IMR-90 (cell line): ENCODE results near the gene NACC2. TPM values are rescaled to one million over a fixed set of nuclear protein-coding genes. Genes with fewer than 3 reads are reported as not detected.
A peak's percentile ranks its signal among the peaks of the same experiment; 100 is the strongest.

ENCODE experiments used
- ATAC-seq: fragments of 200-7000 bp; cut with Tn5 transposase; 2 replicates; pipeline ENCODE4 v1.9.1; 2020; ENCODE audit warnings: low read depth, mild to moderate bottlenecking, moderate library complexity
- BruUV-seq: library from RNA; stranded (reverse); fragments of 400-500 nt; replicated peaks from 2 replicates; lab custom pipeline; 2021; lab: Mats Ljungman, UMichigan
- CTCF ChIA-PET: fragments of 300-600 bp; formaldehyde crosslinking; extraction: SDS; loops from one replicate; lab custom pipeline; 2021; ENCODE audit warnings: antibody characterized with exemption; lab: Yijun Ruan, JAX
- POLR2A ChIA-PET: fragments of 300-600 bp; sonication (Branson Sonifier 250); formaldehyde crosslinking; loops from one replicate; lab custom pipeline; 2022; ENCODE audit warnings: antibody characterized with exemption; ENCODE audit not compliant: unreplicated experiment; lab: Charles Lee
- DNase-seq: peaks from one replicate; pipeline ENCODE4 v3.0.0; 2013
- H2AFZ ChIP-seq: replicated peaks from 2 replicates; pipeline ENCODE3; 2013; ENCODE audit warnings: low read length, mild to moderate bottlenecking; ENCODE audit not compliant: poor library complexity
- H2AK5ac ChIP-seq: 2 replicates; pipeline ENCODE4 v1.6.1; 2013; ENCODE audit warnings: low read depth, low read length, inconsistent platforms
- H2AK9ac ChIP-seq: replicated peaks from 2 replicates; pipeline ENCODE3; 2013; ENCODE audit warnings: mild to moderate bottlenecking, low read depth, low read length, moderate library complexity; ENCODE audit not compliant: poor library complexity
- H2BK120ac ChIP-seq: 2 replicates; pipeline ENCODE4 v1.6.1; 2013; ENCODE audit warnings: low read depth, low read length, inconsistent platforms
- H2BK15ac ChIP-seq: 3 replicates; pipeline ENCODE4 v1.6.1; 2013; ENCODE audit warnings: low read depth, low read length, inconsistent platforms
- H2BK20ac ChIP-seq: 2 replicates; pipeline ENCODE4 v1.6.1; 2013; ENCODE audit warnings: low read depth, mild to moderate bottlenecking, inconsistent platforms, low read length, moderate library complexity
- H2BK5ac ChIP-seq: 2 replicates; pipeline ENCODE4 v1.6.1; 2013; ENCODE audit warnings: mild to moderate bottlenecking, low read depth, low read length, inconsistent platforms; ENCODE audit not compliant: poor library complexity, severe bottlenecking
- H3K14ac ChIP-seq: replicated peaks from 2 replicates; pipeline ENCODE4 v1.6.1; 2013; ENCODE audit warnings: low read depth, low read length, inconsistent platforms
- H3K18ac ChIP-seq: 2 replicates; pipeline ENCODE4 v1.6.1; 2013; ENCODE audit warnings: low read depth, low read length, control low read depth
- H3K23ac ChIP-seq: 2 replicates; pipeline ENCODE4 v1.6.1; 2013; ENCODE audit warnings: low read depth, low read length, inconsistent platforms
- H3K27ac ChIP-seq: 2 replicates; pipeline ENCODE4 v1.5.1; 2013; ENCODE audit warnings: mild to moderate bottlenecking, control low read depth, low read length; ENCODE audit not compliant: insufficient read depth
- H3K27me3 ChIP-seq: 2 replicates; pipeline ENCODE4 v1.6.1; 2013; ENCODE audit warnings: low read length; ENCODE audit not compliant: control insufficient read depth, insufficient read depth
- H3K36me3 ChIP-seq: 2 replicates; pipeline ENCODE4 v1.6.1; 2013; ENCODE audit warnings: low read length, mixed read lengths; ENCODE audit not compliant: control insufficient read depth, insufficient read depth
- H3K4ac ChIP-seq: 2 replicates; pipeline ENCODE4 v1.6.1; 2013; ENCODE audit warnings: low read depth, low read length, inconsistent platforms
- H3K4me1 ChIP-seq: 2 replicates; pipeline ENCODE4 v1.6.1; 2013; ENCODE audit warnings: low read length, mixed read lengths; ENCODE audit not compliant: control insufficient read depth, insufficient read depth
- H3K4me2 ChIP-seq: 2 replicates; pipeline ENCODE4 v1.6.1; 2013; ENCODE audit warnings: low read depth, mild to moderate bottlenecking, control low read depth, low read length, moderate library complexity
- H3K4me3 ChIP-seq: 2 replicates; pipeline ENCODE4 v1.5.1; 2013; ENCODE audit warnings: low read depth, mild to moderate bottlenecking, control low read depth, low read length, moderate library complexity; ENCODE audit not compliant: insufficient read depth
- H3K56ac ChIP-seq: 2 replicates; pipeline ENCODE4 v1.6.1; 2013; ENCODE audit warnings: low read length, inconsistent platforms; ENCODE audit not compliant: insufficient read depth; ENCODE audit errors: extremely low read depth
- H3K79me1 ChIP-seq, 2 experiments: 2 replicates each; pipeline ENCODE4 v1.6.1; 2013; ENCODE audit warnings: low read length in 2 of 2, inconsistent platforms in 1 of 2, low read depth in 1 of 2
- H3K9ac ChIP-seq: 2 replicates; pipeline ENCODE4 v1.6.1; 2013; ENCODE audit warnings: low read depth, low read length, control low read depth
- H3K9me1 ChIP-seq: 2 replicates; pipeline ENCODE4 v1.6.1; 2013; ENCODE audit warnings: low read length, inconsistent platforms; ENCODE audit not compliant: insufficient read depth
- H3K9me3 ChIP-seq: 2 replicates; pipeline ENCODE4 v1.6.1; 2013; ENCODE audit warnings: low read length; ENCODE audit not compliant: control insufficient read depth, insufficient read depth
- H4K20me1 ChIP-seq: 2 replicates; pipeline ENCODE4 v1.6.1; 2013; ENCODE audit warnings: low read length, inconsistent platforms; ENCODE audit not compliant: insufficient read depth
- H4K5ac ChIP-seq: 2 replicates; pipeline ENCODE4 v1.6.1; 2013; ENCODE audit warnings: mild to moderate bottlenecking, low read depth, low read length, control low read depth
- H4K8ac ChIP-seq, 2 experiments: 2 replicates each; pipeline ENCODE4 v1.6.1; 2013; ENCODE audit warnings: low read depth in 2 of 2, low read length in 2 of 2, control low read depth in 1 of 2, inconsistent platforms in 1 of 2
- H4K91ac ChIP-seq: 2 replicates; pipeline ENCODE4 v1.6.1; 2013; ENCODE audit warnings: low read depth, low read length, inconsistent platforms; ENCODE audit not compliant: insufficient read depth
- BHLHE40 ChIP-seq: fragments of 150-350 bp; IDR thresholded peaks from 2 replicates; pipeline ENCODE4 v1.6.1; 2016; ENCODE audit warnings: mild to moderate bottlenecking, low read depth, low read length
- CHD1 ChIP-seq: IDR thresholded peaks from 2 replicates; pipeline ENCODE4 v1.6.1; 2012; ENCODE audit warnings: low read depth, low read length, improper control_type of control experiment
- ELK1 ChIP-seq: fragments of 150-350 bp; IDR thresholded peaks from 2 replicates; pipeline ENCODE4 v1.6.1; 2016; ENCODE audit warnings: low read depth, mild to moderate bottlenecking, low read length, moderate library complexity, borderline replicate concordance
- FOS ChIP-seq: fragments of 150-350 bp; IDR thresholded peaks from 2 replicates; pipeline ENCODE4 v1.6.1; 2016; ENCODE audit warnings: low read depth, low read length
- MAFK ChIP-seq: IDR thresholded peaks from 2 replicates; pipeline ENCODE4 v1.6.1; 2012; ENCODE audit warnings: low read depth, low read length, improper control_type of control experiment
- MXI1 ChIP-seq: IDR thresholded peaks from 2 replicates; pipeline ENCODE4 v1.6.1; 2012; ENCODE audit warnings: low read depth, mild to moderate bottlenecking, low read length, moderate library complexity, borderline replicate concordance
- NFE2L2 ChIP-seq: fragments of 150-350 bp; IDR thresholded peaks from 2 replicates; pipeline ENCODE4 v1.6.1; 2016; ENCODE audit warnings: low read depth, mild to moderate bottlenecking, low read length
- RAD21 ChIP-seq: IDR thresholded peaks from 2 replicates; pipeline ENCODE4 v1.6.1; 2012; ENCODE audit warnings: low read length, improper control_type of control experiment
- RCOR1 ChIP-seq: IDR thresholded peaks from 2 replicates; pipeline ENCODE4 v1.6.1; 2012; ENCODE audit warnings: mild to moderate bottlenecking, low read length, improper control_type of control experiment; ENCODE audit not compliant: insufficient replicate concordance
- WGBS, 2 experiments: methylation state at CpG; one replicate each; pipeline versions ENCODE4 v1.1.5 to v1.1.7; 2013; ENCODE audit warnings: missing lambda C conversion rate in 2 of 2; ENCODE audit not compliant: insufficient read length in 1 of 2; ENCODE audit errors: extremely low coverage in 2 of 2; 5-methylcytosine and 5-hydroxymethylcytosine counted together
- dilution Hi-C: fragments of 300-500 bp; cut with HindIII; formaldehyde crosslinking; loops from one replicate; pipeline ENCODE4 v1.14.3; 2018; ENCODE audit warnings: low sequenced_read_pairs; ENCODE audit not compliant: unreplicated experiment
- in situ Hi-C: fragments of 300-500 bp; cut with MboI; formaldehyde crosslinking; loops from 3 replicates; pipeline ENCODE4 v1.14.3; 2019; ENCODE audit warnings: low sequenced_read_pairs, inconsistent platforms, mixed read lengths
- intact Hi-C: fragments of 100-400 bp; cut with micrococcal nuclease; formaldehyde crosslinking; loops from 2 replicates; pipeline ENCODE4 v1.10.0; 2022
- polyA plus RNA-seq, 3 experiments: library from polyadenylated mRNA; depleted of rRNA; stranded (reverse); fragments of >200 nt; gene quantifications; 2 replicates each; pipeline ENCODE4 v1.2.3, GENCODE V29; 2012; ENCODE audit warnings: low replicate concordance in 1 of 3
- total RNA-seq: library from RNA; depleted of rRNA; stranded (reverse); fragments of >200 nt; gene quantifications from 2 replicates; pipeline ENCODE4 v1.2.3, GENCODE V29; 2012
- TF ChIP-seq, protein P1 (sequence below): conservative IDR thresholded peaks from 2 replicates; pipeline ENCODE4 v1.5.1; 2012; ENCODE audit warnings: mild to moderate bottlenecking, low read depth, low read length, improper control_type of control experiment

The NACC2 gene
- total and polyA plus RNA-seq, 2 of the 4 experiments (the other 2 are of a cell fraction) = 7.9 to 19.0 TPM

DNA sequence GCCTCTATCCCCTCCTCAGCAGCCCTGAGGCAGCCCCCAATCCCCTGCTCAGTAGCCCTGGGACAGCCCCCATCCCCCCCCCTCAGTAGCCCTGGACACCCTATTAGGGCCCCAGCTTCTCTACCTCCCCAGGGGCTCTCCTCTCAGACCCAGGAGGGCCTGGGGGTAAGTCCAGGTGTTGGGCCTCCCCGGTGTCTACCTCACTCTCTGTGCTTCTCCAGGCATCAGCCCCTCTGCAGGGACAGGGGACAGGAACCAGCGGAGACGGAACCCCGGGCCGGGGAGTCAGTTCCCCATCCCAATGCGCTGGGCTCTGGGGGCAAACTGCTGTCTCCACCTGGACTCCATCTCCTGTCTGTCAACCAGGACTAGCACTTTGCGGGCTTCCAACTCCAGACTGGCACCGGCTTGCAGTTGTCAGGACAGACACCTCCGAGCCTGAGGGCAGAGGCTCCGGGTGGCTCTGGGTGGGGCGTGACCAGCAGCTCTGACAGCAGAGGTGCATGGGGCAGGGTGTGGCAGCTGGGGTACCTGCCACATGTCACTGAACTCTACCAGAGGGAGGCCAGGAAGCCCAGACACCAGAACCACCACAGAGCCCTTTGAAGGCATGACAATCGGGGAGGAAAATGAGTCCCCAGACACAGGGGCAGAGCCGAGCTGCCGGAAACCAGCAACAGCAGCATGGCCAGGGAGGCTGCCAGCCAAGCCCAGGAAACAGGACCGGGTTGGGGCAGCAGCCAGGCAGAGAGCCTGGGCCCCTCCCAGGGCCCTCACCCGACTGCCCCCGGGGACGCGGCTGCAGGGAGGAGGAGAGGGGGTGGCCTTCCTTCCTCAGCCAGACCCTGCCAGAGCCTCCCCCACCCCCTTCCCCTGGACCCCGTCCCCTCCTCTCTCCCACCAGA is 116.2 kb downstream of the NACC2 start:
- H3K9me3 ChIP-seq = no peaks in the 10 kb centered on the region
- in situ Hi-C loops (no loop called here), intact Hi-C loops (no loop called here), dilution Hi-C loops (no loop called here)
- no peak overlapping the region for H4K5ac ChIP-seq
- H4K91ac ChIP-seq = no peak overlapping the region
- no peak overlapping the region for H3K4me3 ChIP-seq
- H3K79me1 ChIP-seq = no peaks in the 10 kb centered on the region
- H2BK15ac ChIP-seq = no peak overlapping the region
- H3K27me3 ChIP-seq = peaks cover 18% of the 10 kb centered on the region
- POLR2A ChIA-PET = interaction anchor here (0.5 kb wide), 1 partner anchor 178 kb away, joined by 3 read pairs; no protein-coding TSS in a partner anchor
- H2BK20ac ChIP-seq = no peak overlapping the region
- H2BK120ac ChIP-seq = no peak overlapping the region
- no peak overlapping the region for H3K4me2 ChIP-seq
- H3K9me1 ChIP-seq = no peaks in the 10 kb centered on the region
- 51% methylated on average over 4 of the region's 20 CpGs; no CpG with 5 or more reads in 1 of the 2 experiments for WGBS, 2 experiments
- H3K23ac ChIP-seq = no peak overlapping the region
- no peak for TF ChIP-seq RCOR1
- TF ChIP-seq RAD21 = no peak
- no peak for TF ChIP-seq ELK1
- TF ChIP-seq FOS = no peak
- no peak for TF ChIP-seq MXI1
- TF ChIP-seq MAFK = no peak
- TF ChIP-seq CHD1 = no peak
- no peak for TF ChIP-seq NFE2L2
- no peak for TF ChIP-seq BHLHE40
- TF ChIP-seq, protein P1, sequence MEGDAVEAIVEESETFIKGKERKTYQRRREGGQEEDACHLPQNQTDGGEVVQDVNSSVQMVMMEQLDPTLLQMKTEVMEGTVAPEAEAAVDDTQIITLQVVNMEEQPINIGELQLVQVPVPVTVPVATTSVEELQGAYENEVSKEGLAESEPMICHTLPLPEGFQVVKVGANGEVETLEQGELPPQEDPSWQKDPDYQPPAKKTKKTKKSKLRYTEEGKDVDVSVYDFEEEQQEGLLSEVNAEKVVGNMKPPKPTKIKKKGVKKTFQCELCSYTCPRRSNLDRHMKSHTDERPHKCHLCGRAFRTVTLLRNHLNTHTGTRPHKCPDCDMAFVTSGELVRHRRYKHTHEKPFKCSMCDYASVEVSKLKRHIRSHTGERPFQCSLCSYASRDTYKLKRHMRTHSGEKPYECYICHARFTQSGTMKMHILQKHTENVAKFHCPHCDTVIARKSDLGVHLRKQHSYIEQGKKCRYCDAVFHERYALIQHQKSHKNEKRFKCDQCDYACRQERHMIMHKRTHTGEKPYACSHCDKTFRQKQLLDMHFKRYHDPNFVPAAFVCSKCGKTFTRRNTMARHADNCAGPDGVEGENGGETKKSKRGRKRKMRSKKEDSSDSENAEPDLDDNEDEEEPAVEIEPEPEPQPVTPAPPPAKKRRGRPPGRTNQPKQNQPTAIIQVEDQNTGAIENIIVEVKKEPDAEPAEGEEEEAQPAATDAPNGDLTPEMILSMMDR = no peak
- DNase-seq (no peak), ATAC-seq (no peak; the same call in 1 of the 2 replicates)
- H3K36me3 ChIP-seq = no peaks in the 10 kb centered on the region
- CTCF ChIA-PET = no interaction called here
- H3K4me1 ChIP-seq = peaks cover 7% of the 10 kb centered on the region; the same call in 1 of the 2 replicates
- H3K9ac ChIP-seq = no peak overlapping the region
- no peak overlapping the region for H2AFZ ChIP-seq
- no peak overlapping the region for H4K8ac ChIP-seq
- H3K27ac ChIP-seq = no peak overlapping the region
- no peak overlapping the region for H3K4ac ChIP-seq
- no peak overlapping the region for H2BK5ac ChIP-seq
- peak overlapping the region; percentile 3 for H2AK9ac ChIP-seq
- no peak overlapping the region for H3K56ac ChIP-seq
- no peak overlapping the region for H2AK5ac ChIP-seq
- no peak overlapping the region for H3K18ac ChIP-seq
- BruUV-seq = no TSS peak
- no peak overlapping the region for H3K14ac ChIP-seq
- H4K20me1 ChIP-seq = no peaks in the 10 kb centered on the region; the same call in 1 of the 2 replicates
